H9 (cell line): Measurements from ENCODE around the gene DHX36. TPM values are rescaled to one million over a fixed set of nuclear protein-coding genes. Genes with fewer than 3 reads are reported as not detected.
A peak's percentile ranks its signal among the peaks of the same experiment; 100 is the strongest.

Experiments used
- DNase-seq: peaks from one replicate; pipeline ENCODE4 v3.0.0-alpha.2; 2017
- H2AFZ ChIP-seq: one replicate; pipeline ENCODE4 v1.6.1; 2013; ENCODE audit warnings: mild to moderate bottlenecking, low read length, control low read depth, moderate library complexity
- H2AK5ac ChIP-seq: 2 replicates; pipeline ENCODE4 v1.6.1; 2013; ENCODE audit warnings: low read length, control low read depth, mixed read lengths; ENCODE audit not compliant: insufficient read length
- H2BK120ac ChIP-seq: one replicate; pipeline ENCODE4 v1.6.1; 2013; ENCODE audit warnings: low read depth, mild to moderate bottlenecking, low read length, control low read depth, inconsistent platforms; ENCODE audit not compliant: poor library complexity, severe bottlenecking
- H2BK12ac ChIP-seq: 2 replicates; pipeline ENCODE4 v1.6.1; 2013; ENCODE audit warnings: low read length, control low read depth, mixed read lengths, low read depth; ENCODE audit not compliant: insufficient read length
- H2BK15ac ChIP-seq: 2 replicates; pipeline ENCODE4 v1.6.1; 2013; ENCODE audit warnings: low read depth, low read length, control low read depth
- H2BK20ac ChIP-seq: one replicate; pipeline ENCODE4 v1.6.1; 2013; ENCODE audit warnings: low read depth, mild to moderate bottlenecking, low read length, control low read depth, inconsistent platforms; ENCODE audit not compliant: poor library complexity, severe bottlenecking
- H2BK5ac ChIP-seq: 2 replicates; pipeline ENCODE4 v1.6.1; 2013; ENCODE audit warnings: low read length, control low read depth, mixed read lengths; ENCODE audit not compliant: insufficient read length
- H3K14ac ChIP-seq: 2 replicates; pipeline ENCODE4 v1.6.1; 2013; ENCODE audit warnings: low read length, control low read depth; ENCODE audit not compliant: insufficient read depth
- H3K18ac ChIP-seq: 2 replicates; pipeline ENCODE4 v1.6.1; 2013; ENCODE audit warnings: low read depth, mild to moderate bottlenecking, mixed read lengths, low read length, control low read depth; ENCODE audit not compliant: insufficient read length
- H3K23ac ChIP-seq: 2 replicates; pipeline ENCODE4 v1.6.1; 2013; ENCODE audit warnings: low read length, control low read depth, mixed read lengths, low read depth; ENCODE audit not compliant: insufficient read length
- H3K23me2 ChIP-seq: 2 replicates; pipeline ENCODE4 v1.6.1; 2013; ENCODE audit warnings: low read depth, mild to moderate bottlenecking, mixed read lengths, low read length, control low read depth; ENCODE audit not compliant: insufficient read length, poor library complexity, severe bottlenecking
- H3K27ac ChIP-seq: 2 replicates; pipeline ENCODE4 v1.5.1; 2013; ENCODE audit warnings: low read length, control low read depth, mixed read lengths, low read depth; ENCODE audit not compliant: insufficient read length
- H3K27me3 ChIP-seq: 2 replicates; pipeline ENCODE4 v1.6.1; 2013; ENCODE audit warnings: low read length, control low read depth, inconsistent platforms; ENCODE audit not compliant: insufficient read depth
- H3K4ac ChIP-seq: 2 replicates; pipeline ENCODE4 v1.6.1; 2013; ENCODE audit warnings: low read depth, mild to moderate bottlenecking, control low read depth, inconsistent platforms, low read length, moderate library complexity
- H3K4me1 ChIP-seq: 2 replicates; pipeline ENCODE4 v1.6.1; 2013; ENCODE audit warnings: low read length, control low read depth, inconsistent platforms; ENCODE audit not compliant: insufficient read depth
- H3K4me2 ChIP-seq: 2 replicates; pipeline ENCODE4 v1.6.1; 2013; ENCODE audit warnings: low read length, control low read depth, mixed read lengths; ENCODE audit not compliant: insufficient read length, insufficient read depth
- H3K56ac ChIP-seq: 2 replicates; pipeline ENCODE4 v1.6.1; 2013; ENCODE audit warnings: low read depth, mild to moderate bottlenecking, mixed read lengths, low read length, control low read depth; ENCODE audit not compliant: insufficient read length
- H3K79me1 ChIP-seq: 2 replicates; pipeline ENCODE4 v1.6.1; 2013; ENCODE audit warnings: low read depth, mild to moderate bottlenecking, moderate library complexity, low read length, control low read depth, inconsistent platforms; ENCODE audit not compliant: insufficient read depth, poor library complexity, severe bottlenecking
- H3K79me2 ChIP-seq: 2 replicates; pipeline ENCODE4 v1.6.1; 2013; ENCODE audit warnings: low read length, control low read depth, inconsistent platforms; ENCODE audit not compliant: insufficient read depth
- H3K9ac ChIP-seq: 2 replicates; pipeline ENCODE4 v1.6.1; 2013; ENCODE audit warnings: low read length, control low read depth, mixed read lengths; ENCODE audit not compliant: insufficient read length; ENCODE audit errors: extremely low read depth
- H3K9me3 ChIP-seq: one replicate; pipeline ENCODE4 v1.6.1; 2013; ENCODE audit warnings: low read depth, low read length, inconsistent platforms; ENCODE audit not compliant: control insufficient read depth
- H3T11ph ChIP-seq: one replicate; pipeline ENCODE4 v1.6.1; 2013; ENCODE audit warnings: mild to moderate bottlenecking, low read length, control low read depth, inconsistent platforms
- H4K20me1 ChIP-seq: one replicate; pipeline ENCODE4 v1.6.1; 2013; ENCODE audit not compliant: control insufficient read depth, insufficient read length, insufficient read depth
- H4K5ac ChIP-seq: 2 replicates; pipeline ENCODE4 v1.6.1; 2013; ENCODE audit warnings: low read depth, mild to moderate bottlenecking, mixed read lengths, low read length, control low read depth; ENCODE audit not compliant: insufficient read length
- H4K8ac ChIP-seq: replicated peaks from 2 replicates; pipeline ENCODE4 v1.6.1; 2013; ENCODE audit warnings: low read length, control low read depth, mixed read lengths, low read depth; ENCODE audit not compliant: insufficient read length
- H4K91ac ChIP-seq: 2 replicates; pipeline ENCODE4 v1.6.1; 2013; ENCODE audit warnings: low read depth, mild to moderate bottlenecking, moderate library complexity, mixed read lengths, low read length, control low read depth; ENCODE audit not compliant: insufficient read length
- H3K27ac Mint-ChIP-seq, 3 experiments: 2 replicates in 2 of 3; 3 replicates in 1 of 3; pipeline ENCODE4 v1.8.0; 2020 to 2021; ENCODE audit warnings: mixed read lengths in 3 of 3, mild to moderate bottlenecking in 1 of 3, moderate library complexity in 1 of 3
- H3K27me3 Mint-ChIP-seq: 2 replicates; pipeline ENCODE4 v1.8.0; 2021; ENCODE audit warnings: low read depth, mild to moderate bottlenecking, moderate library complexity, mixed read lengths
- H3K36me3 Mint-ChIP-seq, 3 experiments: 2 replicates in 2 of 3; 3 replicates in 1 of 3; pipeline ENCODE4 v1.8.0; 2020 to 2021; ENCODE audit warnings: low read depth in 3 of 3, mixed read lengths in 3 of 3; ENCODE audit not compliant: insufficient read depth in 1 of 3
- H3K4me1 Mint-ChIP-seq, 2 experiments: 2 replicates each; pipeline ENCODE4 v1.8.0; 2020; ENCODE audit warnings: mixed read lengths in 2 of 2
- H3K4me3 Mint-ChIP-seq, 2 experiments: 2 replicates in 1 of 2; 3 replicates in 1 of 2; pipeline ENCODE4 v1.8.0; 2020 to 2021; ENCODE audit warnings: mild to moderate bottlenecking in 2 of 2, mixed read lengths in 2 of 2, moderate library complexity in 1 of 2
- H3K9me3 Mint-ChIP-seq, 2 experiments: 2 replicates in 1 of 2; 3 replicates in 1 of 2; pipeline ENCODE4 v1.8.0; 2020; ENCODE audit warnings: mild to moderate bottlenecking in 2 of 2, mixed read lengths in 2 of 2, moderate library complexity in 1 of 2
- CTCF ChIP-seq: fragments of 200-600 bp; sonication (generic); conservative IDR thresholded peaks from 3 replicates; pipeline ENCODE4 v1.8.0; 2021; ENCODE audit warnings: antibody characterized with exemption, mild to moderate bottlenecking
- WGBS: extraction: QIAGEN DNeasy Blood & Tissue Kit; methylation state at CpG from one replicate; pipeline ENCODE4 v1.1.7; 2013; ENCODE audit warnings: missing lambda C conversion rate, low lambda C conversion rate, mixed read lengths; ENCODE audit not compliant: insufficient read length; ENCODE audit errors: extremely low coverage; 5-methylcytosine and 5-hydroxymethylcytosine counted together
- total RNA-seq: library from RNA; stranded (reverse); gene quantifications from 2 replicates; pipeline ENCODE4 v1.2.1, GENCODE V29; 2021

DHX36 gene
- total RNA-seq, 1 experiment from 2014 or later, result 103 TPM

DNA sequence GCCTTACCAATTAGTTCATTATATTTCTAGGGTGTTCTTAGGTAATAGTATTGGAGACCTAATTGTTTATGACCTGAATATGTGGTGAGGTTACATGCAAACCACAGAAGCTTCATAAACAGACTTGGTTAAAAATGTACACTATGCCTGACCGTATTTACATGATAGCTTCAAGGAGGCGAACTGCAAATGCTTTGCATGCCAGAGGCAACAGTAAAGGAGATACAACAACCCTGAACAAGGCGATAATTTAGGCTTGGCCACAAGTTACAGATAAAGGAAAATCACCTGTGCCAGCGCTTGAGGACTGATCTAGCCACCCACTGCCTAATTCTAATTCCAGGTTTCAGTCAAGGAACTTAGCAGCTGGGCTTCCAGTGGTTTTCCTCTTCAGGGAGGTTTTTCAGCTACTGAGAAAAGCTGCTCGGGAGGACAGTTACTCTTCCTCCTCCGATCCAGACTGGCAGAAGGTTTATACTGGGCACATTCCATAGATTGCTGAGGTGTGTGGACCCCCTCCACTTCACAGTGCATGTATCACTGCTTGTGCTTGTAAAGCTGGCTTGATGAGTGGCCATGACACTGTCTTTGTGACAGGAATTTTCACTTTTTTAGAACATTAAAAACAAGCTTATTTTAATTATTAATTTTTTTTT is 95.6 kb downstream of the DHX36 start:
- no peak overlapping the region for H2AFZ ChIP-seq
- H3K4me3 Mint-ChIP-seq, result no peak overlapping the region
- no peak overlapping the region for H3K18ac ChIP-seq
- H3K9me3 ChIP-seq, result no peaks in the 10 kb centered on the region
- no peak overlapping the region for H2BK12ac ChIP-seq
- no peak overlapping the region for H4K5ac ChIP-seq
- H2BK120ac ChIP-seq, result no peak overlapping the region
- no peaks in the 10 kb centered on the region for H3K27me3 Mint-ChIP-seq
- H3K4ac ChIP-seq, result no peak overlapping the region
- H3K9ac ChIP-seq, result peak overlapping the region; percentile 22
- peak overlapping the region in 2 of 3 experiments; percentile 57 to 74; a peak in 3 of 7 replicates for H3K27ac Mint-ChIP-seq
- no CpG with 5 or more reads among the region's 6 CpGs for WGBS
- H3K23me2 ChIP-seq, result no peaks in the 10 kb centered on the region
- H3K27ac ChIP-seq, result no peak overlapping the region
- no peak overlapping the region for H2BK20ac ChIP-seq
- no peaks in the 10 kb centered on the region for H3K9me3 Mint-ChIP-seq
- no peak overlapping the region for H2BK5ac ChIP-seq
- H3K23ac ChIP-seq, result no peak overlapping the region
- H3K56ac ChIP-seq, result no peak overlapping the region
- H2AK5ac ChIP-seq, result no peak overlapping the region
- H4K91ac ChIP-seq, result no peak overlapping the region
- H3K79me1 ChIP-seq, result no peaks in the 10 kb centered on the region
- peaks cover 3 to 4% of the 10 kb centered on the region in 2 experiments; a peak in 3 of 4 replicates for H3K4me1 Mint-ChIP-seq
- no peaks in the 10 kb centered on the region for H3K27me3 ChIP-seq
- no peaks in the 10 kb centered on the region for H3K36me3 Mint-ChIP-seq
- no peaks in the 10 kb centered on the region for H4K20me1 ChIP-seq
- no peak overlapping the region for H3K4me2 ChIP-seq
- H3K14ac ChIP-seq, result no peak overlapping the region
- no peak for DNase-seq
- no peaks in the 10 kb centered on the region for H3K4me1 ChIP-seq
- H3K79me2 ChIP-seq, result no peaks in the 10 kb centered on the region
- no peak for TF ChIP-seq CTCF
- no peak overlapping the region for H2BK15ac ChIP-seq
- H4K8ac ChIP-seq, result no peak overlapping the region
- H3T11ph ChIP-seq, result no peak overlapping the region
